ENCODE measurements around the gene CCDC146.
"Not testable (repeated sequence)": the region's sequence is repeated elsewhere in the genome, so short reads cannot be mapped to it uniquely, and the experiment has no call there.

Gene CCDC146, protein sequence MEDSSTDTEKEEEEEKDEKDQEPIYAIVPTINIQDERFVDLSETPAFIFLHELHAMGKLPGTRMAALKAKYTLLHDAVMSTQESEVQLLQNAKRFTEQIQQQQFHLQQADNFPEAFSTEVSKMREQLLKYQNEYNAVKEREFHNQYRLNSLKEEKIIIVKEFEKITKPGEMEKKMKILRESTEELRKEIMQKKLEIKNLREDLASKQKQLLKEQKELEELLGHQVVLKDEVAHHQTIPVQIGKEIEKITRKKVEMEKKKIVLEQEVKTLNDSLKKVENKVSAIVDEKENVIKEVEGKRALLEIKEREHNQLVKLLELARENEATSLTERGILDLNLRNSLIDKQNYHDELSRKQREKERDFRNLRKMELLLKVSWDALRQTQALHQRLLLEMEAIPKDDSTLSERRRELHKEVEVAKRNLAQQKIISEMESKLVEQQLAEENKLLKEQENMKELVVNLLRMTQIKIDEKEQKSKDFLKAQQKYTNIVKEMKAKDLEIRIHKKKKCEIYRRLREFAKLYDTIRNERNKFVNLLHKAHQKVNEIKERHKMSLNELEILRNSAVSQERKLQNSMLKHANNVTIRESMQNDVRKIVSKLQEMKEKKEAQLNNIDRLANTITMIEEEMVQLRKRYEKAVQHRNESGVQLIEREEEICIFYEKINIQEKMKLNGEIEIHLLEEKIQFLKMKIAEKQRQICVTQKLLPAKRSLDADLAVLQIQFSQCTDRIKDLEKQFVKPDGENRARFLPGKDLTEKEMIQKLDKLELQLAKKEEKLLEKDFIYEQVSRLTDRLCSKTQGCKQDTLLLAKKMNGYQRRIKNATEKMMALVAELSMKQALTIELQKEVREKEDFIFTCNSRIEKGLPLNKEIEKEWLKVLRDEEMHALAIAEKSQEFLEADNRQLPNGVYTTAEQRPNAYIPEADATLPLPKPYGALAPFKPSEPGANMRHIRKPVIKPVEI

DNA sequence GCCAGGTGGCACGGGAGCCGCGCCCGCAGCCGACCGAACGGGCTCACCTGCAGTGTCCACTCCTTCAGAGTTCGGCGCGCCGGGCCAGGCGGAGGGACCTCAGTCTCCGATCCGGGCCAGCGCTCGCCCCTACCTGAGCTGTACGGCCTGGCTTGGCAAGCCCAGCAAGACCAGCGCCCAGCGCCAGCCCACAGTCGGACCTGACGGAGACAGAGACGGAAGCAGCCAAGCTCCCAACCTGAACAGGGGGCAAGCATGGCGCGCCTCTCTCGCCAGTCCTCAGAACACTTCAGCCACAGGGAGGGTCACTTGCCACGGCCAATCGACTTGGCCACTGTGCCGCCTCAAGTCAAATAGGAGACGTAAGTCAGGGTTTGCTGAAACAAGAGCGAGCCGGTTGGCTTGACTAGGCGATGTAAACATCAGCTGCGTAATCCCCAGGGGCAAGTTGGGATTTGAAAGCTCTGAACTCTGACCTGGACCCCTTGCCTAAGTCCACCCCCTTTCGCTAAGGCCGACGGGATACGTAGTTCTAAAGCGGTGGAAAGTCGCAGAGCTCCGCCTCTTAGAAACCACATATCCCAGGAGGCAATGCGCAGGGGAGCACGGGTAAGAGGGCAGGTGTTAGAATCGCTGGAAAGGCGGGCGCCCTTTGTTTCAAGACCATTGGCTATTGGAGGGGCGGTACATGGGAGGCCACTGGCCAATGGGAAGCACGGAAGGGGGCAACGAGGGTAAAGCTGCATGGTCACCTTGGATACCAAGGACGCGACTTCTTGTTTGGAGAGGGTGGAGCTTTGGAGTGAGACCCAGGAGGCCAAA is at the start of gene CCDC146:
Gene CCDC146, plus strand, starts transcription at position 756 of the 822 bp plus-strand sequence. CDS start 45,054 bp downstream, outside the sequence.
- DNase-seq, result peak; percentile 97

DNA sequence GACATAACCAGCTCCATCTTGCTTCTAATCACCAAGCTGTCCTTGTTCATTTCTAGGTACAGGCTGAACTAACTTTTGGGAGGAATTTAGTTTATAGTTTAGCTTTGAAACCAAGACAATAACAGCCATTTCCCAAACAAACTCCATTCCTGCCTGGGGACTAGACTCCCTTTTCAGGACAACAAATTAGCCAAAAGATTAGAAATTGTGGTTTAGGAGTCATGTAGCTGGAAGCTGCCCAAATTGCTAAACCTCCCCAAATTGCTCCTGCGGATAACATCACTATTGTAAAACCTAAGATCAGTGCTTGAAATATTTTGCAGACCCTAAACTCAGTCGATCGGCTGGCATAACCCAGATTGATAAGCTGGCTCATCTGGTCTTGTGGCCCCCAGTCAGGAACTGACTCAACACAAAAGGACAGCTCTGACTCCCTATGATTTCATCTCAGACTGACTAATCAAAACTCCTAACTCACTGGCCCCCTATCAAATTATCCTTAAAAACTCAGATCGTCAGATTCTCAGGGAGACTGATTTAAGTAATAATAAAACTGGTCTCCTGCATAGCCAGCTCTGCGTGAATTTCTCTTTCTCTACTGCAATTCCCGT is 47.5 kb upstream of the CCDC146 start:
- DNase-seq, result not testable (repeated sequence)

DNA sequence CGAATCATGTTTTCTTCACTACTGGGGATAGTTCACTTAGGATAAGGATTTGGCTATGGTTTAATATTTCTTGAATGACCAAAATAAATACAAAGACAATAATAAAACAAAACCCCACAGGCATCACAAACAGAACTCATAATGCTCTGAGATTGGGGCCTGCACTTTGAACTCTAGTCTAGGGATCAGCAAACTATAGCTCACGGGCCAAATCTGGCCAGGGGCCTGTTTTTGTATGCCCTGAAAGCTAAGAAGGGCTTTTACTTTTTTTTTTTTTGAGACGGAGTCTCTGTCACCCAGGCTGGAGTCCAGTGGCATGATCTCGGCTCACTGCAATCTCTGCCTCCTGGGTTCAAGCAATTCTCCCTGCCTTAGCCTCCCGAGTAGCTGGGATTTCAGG is 45.4 kb upstream of the CCDC146 start:
- DNase-seq, result not testable (repeated sequence)

DNA sequence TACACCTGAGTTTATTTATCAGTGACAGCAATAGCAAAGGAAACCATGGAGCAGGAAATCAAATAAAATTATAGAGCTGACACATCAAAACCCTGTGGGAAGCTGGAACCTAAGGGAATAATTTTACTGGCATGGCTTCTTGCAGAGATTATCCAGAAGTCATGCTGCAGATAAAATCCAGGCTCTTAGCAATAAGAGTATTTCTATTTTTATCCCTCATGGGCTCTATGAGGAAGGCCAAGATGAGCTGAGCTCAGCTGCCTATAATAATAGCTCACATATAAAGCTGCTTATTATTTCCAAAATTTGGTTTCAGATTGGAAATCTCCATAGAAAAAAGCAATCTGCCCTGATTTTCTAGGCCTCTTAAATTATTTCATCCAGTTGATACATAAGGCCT is 43.3 kb upstream of the CCDC146 start:
- not testable (repeated sequence) for DNase-seq

DNA sequence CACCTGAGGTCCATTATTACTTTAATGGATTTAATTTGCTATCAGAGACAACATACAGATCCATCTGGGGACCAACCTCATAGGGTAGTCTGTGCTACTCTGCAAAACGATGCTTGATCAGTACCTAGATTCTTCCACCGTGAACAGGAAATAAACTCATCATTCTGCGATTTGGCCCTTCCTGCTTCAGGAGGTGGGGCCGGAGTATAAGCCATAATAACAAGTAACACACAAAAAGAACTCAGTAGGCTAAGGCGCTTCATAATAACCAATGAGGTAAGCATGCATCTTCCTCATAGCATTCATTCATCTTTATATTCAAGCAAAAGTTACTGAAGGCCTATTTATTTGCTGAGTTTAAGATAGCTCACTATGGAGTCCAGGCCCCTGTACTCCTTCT is 42.8 kb upstream of the CCDC146 start:
- DNase-seq, result not testable (repeated sequence)

DNA sequence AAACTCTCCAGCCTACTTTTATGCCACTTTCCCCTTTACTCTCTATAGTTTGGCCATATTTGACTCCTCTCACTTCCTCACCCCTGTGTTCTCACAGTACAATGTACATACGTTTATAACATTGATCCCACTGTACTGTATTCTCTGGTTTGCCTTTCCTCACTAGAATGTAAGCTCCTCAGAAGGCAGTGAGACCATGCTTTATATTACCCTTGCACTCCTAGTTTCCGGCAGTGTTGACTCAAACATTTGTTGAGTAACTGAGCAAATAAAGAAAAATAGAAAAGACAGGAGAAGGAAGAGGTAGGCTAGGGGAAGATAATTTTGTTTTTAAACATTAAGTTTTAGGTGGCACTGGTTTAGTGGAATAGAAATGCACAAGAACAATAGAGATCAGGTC is 42.2 kb upstream of the CCDC146 start:
- DNase-seq, result not testable (repeated sequence)

DNA sequence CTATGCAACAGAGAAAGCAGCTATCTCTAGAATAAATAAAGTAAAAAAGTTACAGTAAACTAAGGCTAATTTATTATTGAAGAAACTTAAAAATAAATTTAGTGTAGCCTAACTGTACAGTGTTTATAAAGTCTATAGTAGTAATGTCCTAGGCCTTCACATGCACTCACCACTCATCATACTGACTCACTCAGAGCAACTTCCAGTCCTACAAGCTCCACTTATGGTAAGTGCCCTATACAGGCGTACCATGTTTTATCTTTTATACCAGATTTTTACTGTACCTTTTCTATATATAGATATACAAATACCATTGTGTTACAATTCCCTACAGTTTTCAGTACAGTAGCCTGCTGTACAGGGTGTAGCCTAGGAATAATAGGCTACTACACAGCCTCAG is 40.2 kb upstream of the CCDC146 start:
- not testable (repeated sequence) for DNase-seq

DNA sequence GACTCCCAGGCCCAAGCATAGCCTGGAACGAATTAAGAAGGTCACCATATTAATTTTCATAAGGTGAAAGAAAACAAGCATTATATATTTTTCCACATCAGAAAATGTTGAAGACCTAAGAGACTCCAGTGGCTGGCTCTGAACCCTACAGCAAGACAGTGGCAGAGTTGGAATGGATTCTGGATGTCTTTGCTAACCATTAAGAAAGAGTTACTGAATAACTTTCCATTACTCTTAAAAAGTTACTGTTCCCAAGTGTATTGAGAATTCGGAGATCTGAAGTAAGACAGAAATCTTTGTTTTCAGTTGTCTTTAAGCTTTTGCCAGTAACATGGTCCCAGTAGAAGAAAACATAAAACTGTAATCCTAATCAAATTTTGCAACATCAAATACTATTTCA is 30.1 kb upstream of the CCDC146 start:
- not testable (repeated sequence) for DNase-seq

DNA sequence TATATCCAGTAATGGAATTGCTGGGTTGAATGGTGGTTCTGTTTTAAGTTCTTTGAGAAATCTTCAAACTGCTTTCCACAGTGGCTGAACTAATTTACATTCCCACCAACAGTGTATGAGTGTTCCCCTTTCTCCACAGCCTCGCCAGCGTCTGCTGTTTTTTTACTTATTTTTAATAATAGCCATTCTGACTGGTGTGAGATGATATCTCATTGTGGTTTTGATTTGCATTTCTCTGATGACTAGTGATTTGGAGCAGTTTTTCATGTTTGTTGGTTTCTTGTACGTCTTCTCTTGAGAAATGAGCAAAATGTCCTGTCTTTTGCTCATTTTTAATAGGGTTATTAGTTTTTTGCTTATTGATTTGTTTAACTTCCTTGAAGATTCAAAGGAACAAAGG is 21.9 kb upstream of the CCDC146 start:
- DNase-seq, result not testable (repeated sequence)

DNA sequence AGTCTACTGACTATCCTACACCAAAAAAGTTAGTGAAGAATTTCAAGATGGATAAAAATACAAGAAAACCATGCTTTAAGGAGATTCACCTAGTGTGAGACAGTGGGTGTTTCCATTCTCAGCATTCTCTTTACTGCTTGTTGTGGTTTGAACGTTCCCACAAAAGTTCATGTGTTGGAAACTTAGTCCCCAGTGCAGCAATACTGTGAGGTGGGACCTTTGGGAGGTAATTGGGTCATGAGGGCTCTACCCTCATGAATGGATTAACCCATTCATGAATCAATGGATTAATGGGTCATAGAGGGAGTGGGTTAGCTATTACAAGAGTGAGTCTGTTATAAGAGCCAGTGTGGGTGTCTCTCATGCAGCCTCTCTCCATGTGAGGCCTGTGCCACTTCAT is 21.2 kb upstream of the CCDC146 start:
- DNase-seq, result not testable (repeated sequence)

DNA sequence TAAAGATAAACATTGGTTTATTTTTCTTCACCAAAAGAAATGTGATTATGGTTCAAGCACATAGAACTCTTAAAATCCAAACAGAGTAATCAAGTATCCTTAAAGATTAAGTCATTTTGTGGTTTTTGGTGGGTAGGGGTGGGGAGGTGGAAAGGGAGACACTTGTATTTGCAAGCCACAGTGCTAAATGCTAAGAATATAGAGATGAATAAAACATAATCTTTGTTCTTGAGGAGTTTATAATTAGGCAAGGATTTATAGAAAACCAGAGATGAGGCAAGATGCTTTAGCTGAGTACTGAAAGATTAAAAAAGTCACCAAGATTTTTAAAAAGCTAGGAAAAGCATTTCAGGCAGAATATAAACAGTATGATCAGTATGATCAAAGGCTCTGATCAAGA is 19.7 kb upstream of the CCDC146 start:
- DNase-seq, result not testable (repeated sequence)

DNA sequence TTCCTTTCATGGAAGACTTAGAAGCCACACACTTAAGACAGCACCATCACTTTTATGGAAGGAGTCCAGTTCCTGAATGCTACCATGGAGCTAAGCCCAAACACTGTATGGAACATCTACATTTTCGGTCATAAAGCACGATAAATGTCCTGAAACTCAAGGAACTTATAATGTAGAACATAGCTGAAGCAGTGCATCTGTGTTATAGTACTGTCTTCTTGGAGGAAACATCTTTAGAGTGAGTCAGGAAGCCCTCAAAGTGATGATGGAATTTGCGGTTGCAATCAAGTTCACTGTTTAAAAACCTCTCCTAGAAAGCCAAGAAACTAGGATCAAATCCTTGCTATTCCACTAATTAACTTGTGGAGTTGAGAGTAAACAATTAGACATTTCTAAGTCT is 16.5 kb upstream of the CCDC146 start:
- DNase-seq, result not testable (repeated sequence)

DNA sequence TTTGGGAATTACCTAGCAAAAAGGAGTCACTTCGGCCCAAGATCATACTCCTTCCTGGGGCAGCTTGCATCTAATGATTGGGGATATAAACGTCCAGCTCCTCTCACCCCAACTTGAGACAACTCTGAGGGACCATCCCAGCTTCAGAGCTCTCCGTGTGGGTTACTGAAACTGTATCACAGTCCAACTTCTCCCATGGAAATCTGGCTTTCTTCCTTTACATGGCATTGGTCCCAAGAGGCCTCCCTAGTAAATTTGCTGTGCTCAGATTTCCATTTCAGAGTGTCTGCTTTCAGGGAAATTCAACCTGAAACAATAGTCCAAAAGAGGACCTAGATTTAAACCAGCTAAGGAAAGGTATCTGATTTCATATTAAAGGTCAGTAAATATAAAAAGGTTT is 14.8 kb upstream of the CCDC146 start:
- not testable (repeated sequence) for DNase-seq

DNA sequence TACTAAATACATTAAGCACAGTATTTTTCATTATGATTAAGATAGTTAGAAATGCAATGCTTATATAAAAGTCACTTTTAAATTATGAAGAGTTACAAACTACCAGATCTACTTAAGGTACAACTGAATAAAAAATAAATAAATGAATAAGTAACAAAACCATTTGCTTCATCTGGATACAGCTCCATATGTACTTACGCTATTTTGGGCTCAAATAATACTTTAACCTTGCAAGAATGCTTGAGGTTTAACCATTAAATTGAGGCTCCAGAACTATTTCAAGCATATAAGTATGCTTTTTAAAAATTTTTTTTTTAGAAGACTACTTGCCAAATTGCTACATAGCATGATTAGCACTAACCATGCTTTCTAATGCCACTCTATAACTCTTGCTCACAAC is 14.1 kb upstream of the CCDC146 start:
- not testable (repeated sequence) for DNase-seq

DNA sequence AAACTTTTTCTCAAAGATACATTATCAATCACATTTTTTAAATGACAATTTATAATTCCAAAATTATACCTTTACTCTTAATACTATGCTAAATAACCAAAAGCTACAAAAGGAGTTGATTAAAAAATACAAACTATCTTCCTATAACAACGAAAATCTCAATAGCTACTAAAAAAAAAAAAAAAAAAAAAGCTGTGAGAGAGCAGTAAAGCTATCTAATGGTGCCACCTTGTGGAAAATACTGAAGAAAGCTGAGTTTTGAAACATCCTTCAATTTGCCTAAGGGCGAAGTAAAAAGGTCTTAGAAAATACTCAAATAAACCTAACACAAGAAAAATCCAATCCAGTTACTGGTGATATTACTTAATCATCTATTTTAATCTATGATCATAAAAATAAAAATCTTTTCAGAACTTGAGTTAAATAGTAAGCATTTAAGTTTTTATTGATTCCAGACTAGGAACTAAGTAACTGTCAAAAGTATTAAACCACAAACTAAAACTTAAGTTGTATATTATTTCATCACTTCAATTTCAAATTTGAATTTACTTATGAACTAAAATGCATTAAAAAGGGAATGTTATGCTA is 9.6 kb upstream of the CCDC146 start:
- not testable (repeated sequence) for DNase-seq

DNA sequence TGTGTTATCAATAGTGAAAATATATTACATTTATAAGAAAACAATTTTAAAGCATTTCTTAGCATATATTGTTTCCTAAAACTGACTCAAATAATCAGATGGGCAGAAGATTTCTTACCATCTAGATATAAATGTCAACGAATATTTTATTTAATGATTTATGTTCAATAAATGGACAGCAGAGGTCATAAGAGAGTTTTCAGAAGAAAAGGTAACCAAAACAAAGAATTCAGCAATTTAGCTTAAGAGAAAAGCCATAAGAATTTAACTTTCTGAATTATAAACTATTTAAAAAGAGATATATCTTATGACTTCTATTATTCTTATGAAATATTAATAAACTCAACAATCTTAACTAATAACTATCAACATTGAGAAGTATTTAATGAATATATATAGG is 3.1 kb downstream of the CCDC146 start:
- DNase-seq, result not testable (repeated sequence)

DNA sequence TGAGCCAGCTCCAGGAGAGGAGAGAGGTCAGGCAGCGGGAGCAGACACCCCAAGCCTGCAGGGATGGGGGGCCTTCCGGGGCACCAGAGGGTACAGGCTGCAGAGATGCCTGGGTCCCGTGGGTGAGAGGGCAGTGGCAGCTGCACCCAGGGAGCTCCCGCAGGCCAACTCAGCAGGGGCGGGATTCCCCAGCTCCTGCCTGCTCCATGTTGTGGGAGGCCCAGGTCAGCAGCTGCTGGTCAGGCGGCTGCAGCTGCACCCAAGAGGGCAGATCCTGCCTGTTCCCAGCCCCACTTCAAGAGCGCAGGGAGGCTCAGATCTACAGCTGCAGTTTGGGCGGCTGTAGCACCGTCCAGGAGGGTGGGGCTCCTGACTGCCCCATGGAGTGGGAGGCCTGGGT is 4.6 kb downstream of the CCDC146 start:
- not testable (repeated sequence) for DNase-seq

DNA sequence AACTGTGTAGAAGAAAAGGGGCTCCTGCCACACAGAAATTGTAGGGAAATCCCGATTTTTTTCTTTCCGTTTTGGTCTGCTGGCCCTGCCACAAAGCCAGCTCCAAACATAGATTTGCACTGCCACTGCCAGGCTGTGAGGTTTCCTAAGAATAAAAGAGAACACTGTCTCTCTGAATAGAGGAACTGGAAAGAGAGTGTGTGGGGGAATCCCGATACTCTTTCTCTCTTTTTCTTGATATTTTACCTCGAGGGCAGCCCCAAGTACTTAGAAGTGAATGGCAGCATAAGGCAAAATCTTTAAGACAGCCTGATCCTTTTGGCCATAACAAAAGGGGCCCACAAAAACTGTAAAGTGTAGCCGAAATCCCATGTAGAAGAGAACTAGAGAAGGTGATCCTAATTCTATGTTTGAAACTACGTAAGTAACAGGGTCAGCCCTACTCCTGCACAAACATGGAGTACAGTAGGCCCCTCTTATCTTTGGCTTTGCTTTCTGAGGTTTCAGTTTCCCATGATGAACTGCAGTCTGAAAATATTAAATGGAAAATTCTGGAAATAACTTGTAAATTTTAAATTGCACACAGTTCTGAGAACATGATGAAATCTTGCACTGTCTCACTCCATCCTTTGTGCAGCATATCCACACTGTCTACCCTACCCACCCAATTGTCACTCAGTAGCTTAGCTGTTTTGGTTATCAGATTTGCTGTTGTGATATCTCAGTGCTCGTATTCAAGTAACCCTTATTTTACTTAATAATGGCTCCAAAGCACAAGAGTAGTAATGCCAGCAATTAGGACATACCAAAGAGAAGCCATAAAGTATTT is 6.4 kb downstream of the CCDC146 start:
- not testable (repeated sequence) for DNase-seq

DNA sequence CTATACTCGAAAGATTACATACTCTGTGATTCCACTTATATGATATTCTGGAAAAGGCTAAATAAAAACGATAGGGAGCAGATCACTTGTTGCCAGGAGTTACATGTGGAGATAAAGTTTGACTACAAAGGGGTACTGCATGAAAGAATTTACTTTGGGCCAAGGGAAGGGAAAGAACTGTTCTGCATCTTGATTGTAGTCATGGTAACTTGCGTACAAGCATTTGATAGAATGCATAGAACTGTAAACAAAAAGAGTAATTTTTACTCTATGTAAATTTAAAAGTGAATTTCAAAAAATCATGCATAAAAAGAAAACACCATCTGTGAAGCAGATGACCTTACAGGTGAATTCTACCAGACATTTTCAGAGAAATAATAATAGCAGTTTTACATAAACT is 9.4 kb downstream of the CCDC146 start:
- not testable (repeated sequence) for DNase-seq

DNA sequence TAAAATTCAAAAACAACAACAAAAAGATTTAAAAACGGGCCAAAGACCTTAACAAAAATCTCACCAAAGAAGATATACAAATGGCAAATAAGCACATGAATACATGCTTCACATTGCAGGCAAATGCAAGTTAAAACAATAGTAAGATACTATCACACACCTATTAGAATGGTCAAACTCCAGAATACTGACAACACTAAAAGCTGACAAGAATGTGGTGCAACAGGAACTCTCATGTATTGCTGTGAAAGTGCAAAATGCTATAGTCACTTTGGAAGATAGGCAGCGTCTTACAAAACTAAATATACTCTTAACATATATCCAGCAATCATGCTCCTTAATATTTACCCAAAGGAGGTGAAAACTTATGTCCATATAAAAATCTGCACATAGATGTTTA is 16.3 kb downstream of the CCDC146 start:
- DNase-seq, result not testable (repeated sequence)

DNA sequence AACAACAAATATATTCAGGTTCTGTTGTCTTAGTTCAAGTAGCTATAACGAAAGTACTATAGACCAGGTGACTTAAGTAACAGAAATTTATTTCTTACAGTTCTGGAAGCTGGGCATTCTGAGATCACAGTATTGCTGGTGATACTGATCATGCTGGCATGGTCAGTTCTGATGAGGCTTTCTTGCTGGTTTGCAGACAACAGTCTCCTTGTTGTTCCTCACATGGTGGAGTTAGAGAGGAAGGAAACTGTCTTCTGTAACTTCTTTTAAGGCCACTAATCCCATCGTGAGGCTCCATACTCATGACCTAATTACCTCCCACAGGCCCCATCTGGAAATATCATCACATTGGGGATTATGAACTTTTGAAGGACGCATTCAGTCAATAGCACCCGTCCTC is 17.9 kb downstream of the CCDC146 start:
- DNase-seq, result not testable (repeated sequence)

Data from NCI-H2029 treated with DMSO at 0.1 percent for 48 hours (cell line).